AG04450 (cell line): ENCODE results near the gene CPN2. TPM values are rescaled to one million over a fixed set of nuclear protein-coding genes. Genes with fewer than 3 reads are reported as not detected.

Source experiments
- CTCF ChIA-PET: fragments of 300-600, 350-600 bp; formaldehyde crosslinking; extraction: SDS; loops from one replicate; lab custom pipeline; 2022; ENCODE audit warnings: antibody characterized with exemption, inconsistent platforms; lab: Charles Lee
- POLR2A ChIA-PET: fragments of 350-600 bp; formaldehyde crosslinking; extraction: SDS; loops from one replicate; lab custom pipeline; 2021; ENCODE audit warnings: antibody characterized with exemption, inconsistent platforms; lab: Yijun Ruan, JAX
- DNase-seq: peaks from one replicate; pipeline ENCODE4 v3.0.0-alpha.2; 2011; ENCODE audit warnings: low read depth, low spot score
- H3K27ac ChIP-seq: one replicate; pipeline ENCODE4 v1.5.1; 2012; ENCODE audit warnings: low read depth, low read length, control low read depth
- H3K27me3 ChIP-seq: one replicate; pipeline ENCODE4 v1.6.0; 2012; ENCODE audit warnings: low read length; ENCODE audit not compliant: control insufficient read depth, insufficient read depth
- H3K4me3 ChIP-seq: 2 replicates; pipeline ENCODE4 v1.5.1; 2011; ENCODE audit warnings: mild to moderate bottlenecking, low read depth, low read length, control low read depth
- H3K9me3 ChIP-seq: 2 replicates; pipeline ENCODE4 v1.5.1; 2012; ENCODE audit warnings: low read length; ENCODE audit not compliant: control insufficient read depth, insufficient read depth
- polyA plus RNA-seq: library from polyadenylated mRNA; depleted of rRNA; stranded (reverse); fragments of >200 nt; gene quantifications from 2 replicates; pipeline ENCODE4 v1.2.3, GENCODE V29; 2011
- TF ChIP-seq, protein P1 (sequence below): IDR thresholded peaks from 2 replicates; pipeline ENCODE4 v1.5.1; 2011; ENCODE audit warnings: low read depth, low read length, control low read depth, inconsistent platforms

CPN2 gene
- polyA plus RNA-seq, 1 experiment: not detected

GRCh38 chr3:194312186-194312742 lies 38.9 kb downstream of the CPN2 start:
- Histone ChIP-seq H3K27ac (no peak overlapping the region), H3K4me3 (no peak overlapping the region), H3K27me3 (peaks cover 70% of the 10 kb centered on the region), H3K9me3 (no peaks in the 10 kb centered on the region; the same call in 1 of the 2 replicates)
- no peak for DNase-seq
- TF ChIP-seq, protein P1, sequence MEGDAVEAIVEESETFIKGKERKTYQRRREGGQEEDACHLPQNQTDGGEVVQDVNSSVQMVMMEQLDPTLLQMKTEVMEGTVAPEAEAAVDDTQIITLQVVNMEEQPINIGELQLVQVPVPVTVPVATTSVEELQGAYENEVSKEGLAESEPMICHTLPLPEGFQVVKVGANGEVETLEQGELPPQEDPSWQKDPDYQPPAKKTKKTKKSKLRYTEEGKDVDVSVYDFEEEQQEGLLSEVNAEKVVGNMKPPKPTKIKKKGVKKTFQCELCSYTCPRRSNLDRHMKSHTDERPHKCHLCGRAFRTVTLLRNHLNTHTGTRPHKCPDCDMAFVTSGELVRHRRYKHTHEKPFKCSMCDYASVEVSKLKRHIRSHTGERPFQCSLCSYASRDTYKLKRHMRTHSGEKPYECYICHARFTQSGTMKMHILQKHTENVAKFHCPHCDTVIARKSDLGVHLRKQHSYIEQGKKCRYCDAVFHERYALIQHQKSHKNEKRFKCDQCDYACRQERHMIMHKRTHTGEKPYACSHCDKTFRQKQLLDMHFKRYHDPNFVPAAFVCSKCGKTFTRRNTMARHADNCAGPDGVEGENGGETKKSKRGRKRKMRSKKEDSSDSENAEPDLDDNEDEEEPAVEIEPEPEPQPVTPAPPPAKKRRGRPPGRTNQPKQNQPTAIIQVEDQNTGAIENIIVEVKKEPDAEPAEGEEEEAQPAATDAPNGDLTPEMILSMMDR: no peak
- ChIA-PET POLR2A (no interaction called here), CTCF (interaction anchor here (5.2 to 8.8 kb wide), 2 partner anchors 532 to 647 kb away, joined by 89 to 280 read pairs; no protein-coding TSS in a partner anchor)

DNA sequence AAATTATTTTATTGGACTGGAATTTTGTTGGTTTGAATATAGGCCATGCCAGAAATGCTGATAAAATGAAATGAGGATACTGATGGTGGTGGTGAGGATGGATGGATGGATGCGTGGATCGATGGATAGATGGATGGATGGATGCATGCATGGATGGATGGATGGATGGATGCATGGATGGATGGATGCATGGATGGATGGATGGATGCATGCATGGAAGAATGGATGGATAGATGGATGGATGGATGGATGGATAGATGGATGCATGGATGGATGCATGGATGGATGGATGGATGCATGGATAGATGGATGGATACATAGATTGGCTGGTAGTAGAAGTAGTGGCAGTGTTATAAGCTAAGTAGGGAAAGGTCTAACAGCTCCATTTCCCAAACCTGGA lies 40.1 kb downstream of the CPN2 start:
- Histone ChIP-seq H3K27ac (no peak overlapping the region), H3K4me3 (no peak overlapping the region), H3K9me3 (no peaks in the 10 kb centered on the region), H3K27me3 (peaks cover 74% of the 10 kb centered on the region)
- CTCF ChIA-PET: interaction anchor here (8.8 kb wide), 1 partner anchor 531 kb away, joined by 280 read pairs; no protein-coding TSS in a partner anchor
- no peak for DNase-seq
- POLR2A ChIA-PET: no interaction called here
- TF ChIP-seq, protein P1: no peak

- no peak overlapping the region for H3K27ac ChIP-seq
- peaks cover 82% of the 10 kb centered on the region for H3K27me3 ChIP-seq
- H3K4me3 ChIP-seq: no peak overlapping the region
- TF ChIP-seq, protein P1: no peak
- ChIA-PET POLR2A (no interaction called here), CTCF (interaction anchor here (0.8 to 3.2 kb wide), 2 partner anchors 529 to 645 kb away, joined by 3 to 13 read pairs; no protein-coding TSS in a partner anchor)
- H3K9me3 ChIP-seq: no peaks in the 10 kb centered on the region
- DNase-seq: no peak
These were observed 40.9 kb downstream of the CPN2 start for GRCh38 chr3:194310060-194310835.

GRCh38 chr3:194308601-194309449 lies 42.3 kb downstream of the CPN2 start:
- DNase-seq: no peak
- ChIA-PET CTCF (interaction anchor here (0.6 to 3.2 kb wide), 2 partner anchors 44 to 527 kb away, joined by 3 to 13 read pairs; no protein-coding TSS in a partner anchor), POLR2A (no interaction called here)
- Histone ChIP-seq H3K4me3 (no peak overlapping the region), H3K27ac (no peak overlapping the region), H3K27me3 (peaks cover 83% of the 10 kb centered on the region), H3K9me3 (no peaks in the 10 kb centered on the region)
- TF ChIP-seq, protein P1: no peak
